ACHN (cell line): ENCODE results near the gene TAF1D.
A peak's percentile ranks its signal among the peaks of the same experiment; 100 is the strongest.
"Not testable (repeated sequence)": the region's sequence is repeated elsewhere in the genome, so short reads cannot be mapped to it uniquely, and the experiment has no call there.

ENCODE experiments used
- DNase-seq: peaks from one replicate; pipeline ENCODE4 v3.0.0-alpha.2; 2015
- in situ Hi-C: cut with HindIII; loops from 2 replicates; pipeline ENCODE4 v1.10.0; 2017; ENCODE audit warnings: low sequenced_read_pairs, low pct_ligation_motif_present, low pct_unique_long_range_greater_than_20kb

Gene TAF1D, protein sequence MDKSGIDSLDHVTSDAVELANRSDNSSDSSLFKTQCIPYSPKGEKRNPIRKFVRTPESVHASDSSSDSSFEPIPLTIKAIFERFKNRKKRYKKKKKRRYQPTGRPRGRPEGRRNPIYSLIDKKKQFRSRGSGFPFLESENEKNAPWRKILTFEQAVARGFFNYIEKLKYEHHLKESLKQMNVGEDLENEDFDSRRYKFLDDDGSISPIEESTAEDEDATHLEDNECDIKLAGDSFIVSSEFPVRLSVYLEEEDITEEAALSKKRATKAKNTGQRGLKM

DNA sequence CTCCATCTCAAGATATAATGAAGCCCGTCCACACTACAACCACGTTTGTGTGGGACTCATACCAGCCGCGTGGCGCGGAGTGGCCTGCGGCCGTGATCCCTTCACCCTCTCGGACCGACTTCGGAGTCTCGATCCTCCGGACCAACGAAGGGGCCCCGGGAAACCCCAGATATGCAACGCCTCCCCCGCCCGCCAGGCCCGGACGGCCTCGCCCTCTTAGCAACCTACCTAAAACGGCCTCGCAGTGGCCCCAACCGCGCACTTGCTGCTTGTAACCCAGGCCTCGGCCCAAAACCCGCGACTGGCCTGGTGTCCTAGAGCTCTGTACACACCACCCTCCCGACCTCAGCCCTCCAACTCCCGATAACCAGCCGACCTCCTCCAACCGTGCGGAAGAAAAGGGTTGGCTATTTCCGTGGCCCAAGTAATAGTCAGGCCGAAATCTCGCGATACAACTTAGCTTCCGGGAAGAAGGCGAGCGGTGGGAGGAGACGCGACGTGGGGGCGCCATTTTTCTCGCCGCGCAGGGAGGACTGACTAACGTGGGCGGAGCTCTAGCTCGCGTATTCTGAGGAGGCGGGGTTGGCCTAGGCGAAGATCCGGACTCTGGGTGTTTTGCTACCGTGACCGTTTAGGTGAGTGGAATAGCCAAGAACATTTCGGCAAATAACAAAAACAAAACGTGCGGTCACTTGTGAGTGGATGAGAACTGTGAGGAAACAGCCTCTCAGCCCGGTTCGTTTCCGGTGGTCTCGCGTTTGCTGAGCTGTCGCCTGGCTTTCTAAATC, at the start of gene TAF1D, which contains the start of gene C11orf54:
TAF1D (minus strand) TSS at position 402 of the 788 bp plus-strand sequence. CDS start 2,191 bp downstream, outside the sequence.
C11orf54 (plus strand) TSS at position 579 of the 788 bp plus-strand sequence. CDS start 5,722 bp downstream, outside the sequence.
- in situ Hi-C loops, result no loop called here

DNA sequence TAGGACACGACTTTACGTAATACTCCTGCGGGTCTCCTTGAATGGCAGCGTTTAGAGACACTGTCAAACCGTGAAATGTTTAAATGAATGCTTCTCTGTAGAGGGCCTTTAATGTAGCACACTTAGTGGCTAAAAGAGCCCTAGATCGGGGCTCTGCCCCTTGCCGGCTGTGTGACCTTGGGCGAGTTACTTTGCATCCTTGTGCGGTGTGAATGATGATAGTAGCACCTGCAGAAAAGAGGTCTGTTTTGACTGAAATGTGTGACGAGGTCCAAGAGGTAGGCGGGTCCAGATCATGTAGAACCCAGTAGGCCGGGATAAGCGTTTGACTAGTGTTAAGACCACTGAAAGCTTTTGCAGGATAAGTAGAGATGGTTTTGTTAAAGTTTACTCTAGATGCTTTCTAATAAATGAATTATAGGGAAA, 43.7 kb upstream of the TAF1D start:
- no peak for DNase-seq
- in situ Hi-C loops, result no loop called here

More for the DNA sequence above, at the start of gene TAF1D, which contains the start of gene C11orf54:
- peak; percentile 97 for DNase-seq

DNA sequence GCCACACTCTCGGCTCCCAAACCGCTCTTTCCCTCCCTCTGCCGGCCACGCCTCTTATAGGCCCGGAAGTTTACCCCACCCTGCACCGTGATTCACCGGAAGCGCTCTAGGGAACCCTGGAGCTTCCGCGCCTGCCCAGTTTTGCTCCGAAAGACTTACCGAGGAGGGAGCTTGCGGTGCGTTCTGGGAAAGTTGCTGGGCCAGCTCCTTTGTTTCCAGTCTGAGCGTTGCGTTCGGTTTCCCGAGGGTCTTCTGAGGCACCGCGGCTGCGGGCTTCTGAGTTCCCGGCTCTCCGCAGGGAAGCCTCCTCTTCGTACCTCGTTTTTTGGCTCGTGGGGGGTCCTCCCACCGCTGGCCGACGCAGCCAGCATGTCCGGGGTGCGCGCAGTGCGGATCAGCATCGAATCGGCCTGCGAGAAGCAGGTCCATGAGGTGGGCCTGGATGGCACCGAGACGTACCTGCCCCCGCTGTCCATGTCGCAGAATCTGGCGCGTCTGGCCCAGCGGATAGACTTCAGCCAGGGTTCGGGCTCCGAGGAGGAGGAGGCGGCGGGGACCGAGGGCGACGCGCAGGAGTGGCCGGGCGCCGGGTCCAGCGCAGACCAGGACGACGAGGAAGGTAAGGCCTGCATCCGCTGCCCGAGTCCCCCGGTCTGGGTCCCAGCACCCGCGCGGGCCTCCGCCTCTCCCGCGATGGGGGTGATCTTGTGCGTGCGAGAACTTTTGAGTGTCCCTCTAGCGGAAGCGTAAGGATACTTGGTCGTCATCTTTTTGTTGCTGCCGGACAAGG, 43.0 kb upstream of the TAF1D start, which contains the start of gene MED17:
MED17 (plus strand) TSS at position 138 of the 790 bp plus-strand sequence; CDS start at position 370, 232 bp downstream.
- DNase-seq, result peak; percentile 93
- in situ Hi-C loops, result no loop called here

DNA sequence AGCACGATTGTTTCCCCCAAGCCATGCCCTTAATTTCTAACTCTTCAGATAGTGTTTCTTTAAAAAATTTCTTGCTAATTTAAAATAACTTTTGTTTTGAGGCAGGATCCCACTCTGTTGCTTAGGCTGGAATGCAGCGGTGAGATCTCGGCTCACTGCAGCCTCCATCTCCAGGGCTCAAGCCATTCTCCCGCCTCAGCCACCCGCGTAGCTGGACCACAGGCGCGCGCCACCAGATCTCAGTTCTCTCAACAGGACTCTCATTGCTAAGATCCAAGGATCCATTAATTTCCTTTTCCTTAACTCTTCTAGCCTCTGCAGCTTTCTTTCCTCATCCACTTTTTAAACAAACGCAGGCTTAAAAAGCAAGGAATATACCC, 42.5 kb upstream of the TAF1D start:
- DNase-seq, result no peak
- in situ Hi-C loops, result no loop called here

DNA sequence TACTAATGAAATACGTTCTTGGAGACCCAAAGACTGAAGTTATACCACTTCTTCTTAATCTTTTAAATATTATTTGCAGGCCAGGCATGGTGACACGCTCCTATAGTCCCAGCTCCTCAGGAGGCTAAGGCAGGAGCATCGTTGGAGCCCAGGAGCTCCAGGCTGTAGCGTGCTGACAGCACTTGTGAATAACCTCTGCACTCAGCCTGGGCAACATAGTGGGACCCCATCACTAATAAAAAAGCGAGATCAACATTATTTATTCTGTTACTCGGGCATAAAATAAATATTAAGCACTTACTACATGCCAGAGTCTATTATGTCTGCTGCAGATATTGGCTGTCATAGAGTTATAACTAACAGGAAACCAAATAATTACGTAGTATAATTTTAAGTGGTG, 42.1 kb upstream of the TAF1D start:
- no peak for DNase-seq
- in situ Hi-C loops, result no loop called here

DNA sequence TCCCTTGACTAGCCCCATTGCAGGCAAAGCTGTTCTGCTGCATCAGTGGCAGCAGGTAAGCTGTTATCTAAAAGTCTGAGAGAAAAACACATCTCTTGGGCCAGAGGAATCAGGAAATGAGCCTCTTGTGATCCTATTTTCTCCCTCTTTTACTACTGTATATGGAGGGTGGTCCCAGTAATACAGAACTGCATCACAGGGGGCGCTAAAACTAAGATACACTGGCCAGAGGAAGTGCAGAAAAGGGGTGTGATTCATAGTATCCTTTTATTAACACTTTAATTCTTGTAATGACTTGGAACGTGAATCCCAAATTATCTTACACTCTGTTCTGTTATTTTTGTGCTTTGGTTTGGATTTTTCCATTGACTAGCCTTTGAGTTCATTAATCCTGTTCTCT, 34.0 kb upstream of the TAF1D start:
- peak; percentile 25 for DNase-seq

DNA sequence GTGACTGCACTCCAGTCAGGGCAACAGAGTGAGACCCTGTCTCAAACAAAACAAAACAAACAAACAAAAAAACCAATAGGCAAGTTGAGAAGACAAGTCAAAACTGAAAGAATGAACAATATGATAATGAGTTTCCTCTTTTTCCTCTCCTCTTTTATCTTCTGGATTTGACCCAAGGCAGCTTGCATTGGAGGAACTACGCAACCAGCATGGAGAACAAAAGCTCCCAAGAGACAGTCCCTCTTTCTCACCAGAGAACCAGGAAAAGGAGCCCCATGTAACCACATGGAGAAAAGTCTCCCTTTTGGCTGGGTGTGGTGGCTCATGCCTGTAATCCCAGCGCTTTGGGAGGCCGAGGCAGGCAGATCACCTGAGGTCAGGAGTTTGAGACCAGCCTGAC, 33.3 kb upstream of the TAF1D start:
- in situ Hi-C loops, DNase-seq: not testable (repeated sequence)

More for the DNA sequence above, 34.0 kb upstream of the TAF1D start:
- in situ Hi-C loops, result no loop called here

DNA sequence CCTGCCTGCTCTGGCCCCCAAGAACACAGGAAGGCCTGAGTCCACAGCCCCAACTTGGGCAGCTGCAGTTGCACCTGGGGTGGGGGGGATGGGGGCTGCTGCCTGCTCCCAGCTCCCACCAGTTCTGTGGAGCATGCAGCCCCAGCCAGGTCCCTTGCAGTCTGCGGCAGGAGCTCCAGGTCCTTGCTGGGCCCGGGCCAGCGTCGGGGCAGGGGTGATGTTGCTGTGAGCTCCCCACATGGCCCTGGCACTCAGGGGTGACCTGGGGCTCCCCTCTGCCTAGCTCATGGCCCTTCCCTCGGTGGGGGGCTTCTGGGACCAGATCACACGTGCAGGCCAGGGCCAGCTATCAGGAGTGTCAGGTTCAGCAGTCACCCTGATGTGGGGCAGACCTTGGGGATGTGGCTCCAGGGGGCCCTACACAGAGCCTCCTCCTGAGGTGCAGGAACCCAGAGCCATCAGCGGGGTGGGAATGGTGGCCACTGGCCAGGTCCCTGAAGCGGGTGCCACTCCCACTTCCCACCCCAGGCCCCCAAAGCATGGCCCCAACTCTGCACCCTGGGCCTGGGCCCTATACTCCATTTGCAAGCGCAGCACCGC, 32.4 kb upstream of the TAF1D start:
- no peak for DNase-seq
- in situ Hi-C loops, result no loop called here

DNA sequence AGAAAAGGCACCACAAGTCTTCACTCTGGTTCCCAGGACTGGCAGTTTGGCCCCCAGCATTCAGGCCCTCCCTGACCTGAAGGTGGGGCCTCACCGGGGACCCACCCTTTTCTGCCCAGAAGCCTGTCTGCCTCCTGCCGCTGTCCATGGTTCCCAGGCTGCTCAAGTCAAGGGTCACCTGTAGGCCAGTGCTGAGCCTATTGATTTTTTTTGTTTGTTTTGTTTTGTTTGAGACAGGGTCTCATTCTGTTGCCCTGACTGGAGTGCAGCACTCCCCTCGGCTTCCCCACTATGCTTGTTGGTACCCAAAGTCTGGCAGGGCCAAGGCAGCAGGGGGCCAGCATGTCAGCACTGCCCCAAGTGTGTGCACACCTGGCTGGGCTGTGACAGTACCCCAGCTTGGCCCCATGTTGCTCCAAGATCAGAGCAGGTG, 31.8 kb upstream of the TAF1D start:
- in situ Hi-C loops, result no loop called here
- no peak for DNase-seq

DNA sequence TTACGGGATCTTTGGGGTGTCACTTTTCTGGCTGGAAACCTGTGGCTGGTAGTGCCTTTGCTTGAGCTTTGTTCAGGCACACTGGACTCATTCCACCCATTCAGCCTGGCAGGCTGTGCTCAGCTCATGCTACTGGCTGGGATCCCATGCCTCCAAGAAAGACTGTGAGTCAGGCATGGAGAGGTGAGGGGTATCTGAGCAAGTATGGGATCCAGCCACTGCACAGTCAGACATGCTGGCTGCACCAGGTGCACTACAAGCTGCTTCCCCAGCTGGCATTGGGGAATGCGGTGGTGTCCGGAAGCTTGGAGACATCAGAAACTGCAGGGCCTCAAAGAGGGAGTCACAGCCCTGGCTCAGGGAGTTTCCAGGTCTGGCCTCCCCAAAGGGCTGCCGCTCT, 30.8 kb upstream of the TAF1D start:
- in situ Hi-C loops, result no loop called here
- no peak for DNase-seq

DNA sequence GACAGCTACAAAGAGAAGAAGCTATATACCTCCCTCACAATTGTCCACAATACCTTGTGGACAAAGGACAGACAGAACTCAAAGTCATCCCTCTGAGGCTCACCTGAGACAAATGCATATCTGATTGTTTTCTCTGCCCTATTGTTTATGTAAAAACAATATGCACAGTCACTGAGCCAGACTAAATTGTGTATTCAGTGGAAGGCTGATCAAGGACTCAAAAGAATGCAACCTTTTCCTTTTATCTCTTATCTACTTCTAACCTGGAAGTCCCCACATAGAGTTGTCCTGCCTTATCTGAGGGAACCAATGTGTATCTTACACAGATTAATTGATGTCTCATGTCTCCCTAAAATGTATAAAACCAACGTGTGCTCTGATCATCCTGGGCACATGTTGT, 28.9 kb upstream of the TAF1D start:
- DNase-seq, result no peak

DNA sequence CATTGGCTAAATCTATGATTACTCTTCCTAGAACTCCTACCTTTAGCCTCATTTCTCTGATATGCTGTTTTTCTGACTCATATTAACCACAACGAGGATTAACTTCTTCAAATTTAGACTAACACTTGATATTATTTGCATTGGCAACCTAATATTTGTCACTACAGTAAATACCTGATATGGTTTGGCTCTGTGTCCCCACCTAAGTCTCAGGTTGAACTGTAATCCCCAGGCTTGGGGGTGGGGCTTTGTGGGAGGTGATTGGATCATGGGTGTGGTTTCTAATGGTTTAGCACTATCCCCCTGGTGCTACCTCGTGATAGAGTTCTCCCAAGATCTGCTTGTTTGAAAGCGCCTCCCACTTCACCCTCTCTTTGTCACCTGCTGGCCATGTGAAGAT, 25.7 kb upstream of the TAF1D start:
- in situ Hi-C loops, result no loop called here
- no peak for DNase-seq

More for the DNA sequence above, 28.9 kb upstream of the TAF1D start:
- in situ Hi-C loops, result no loop called here

DNA sequence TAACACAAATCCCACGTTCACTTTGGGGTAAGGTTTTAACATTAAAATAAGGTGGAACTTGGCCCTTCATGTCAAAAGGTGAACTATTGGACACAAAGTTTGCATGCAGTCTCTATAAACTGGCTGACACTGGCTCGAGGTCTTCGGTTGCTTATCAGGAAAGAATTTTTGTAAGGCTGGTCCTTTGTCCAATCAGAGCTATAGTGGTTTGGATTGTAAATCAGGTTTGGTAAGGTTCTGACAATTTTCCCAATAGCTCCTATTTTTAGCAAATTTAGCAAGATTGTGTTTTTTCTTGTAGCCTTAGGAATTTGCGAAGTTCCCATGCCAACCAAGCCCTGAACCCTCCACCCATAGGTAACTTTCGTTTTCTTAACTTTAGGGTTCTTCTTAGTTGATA, 25.2 kb upstream of the TAF1D start:
- no peak for DNase-seq
- in situ Hi-C loops, result no loop called here

DNA sequence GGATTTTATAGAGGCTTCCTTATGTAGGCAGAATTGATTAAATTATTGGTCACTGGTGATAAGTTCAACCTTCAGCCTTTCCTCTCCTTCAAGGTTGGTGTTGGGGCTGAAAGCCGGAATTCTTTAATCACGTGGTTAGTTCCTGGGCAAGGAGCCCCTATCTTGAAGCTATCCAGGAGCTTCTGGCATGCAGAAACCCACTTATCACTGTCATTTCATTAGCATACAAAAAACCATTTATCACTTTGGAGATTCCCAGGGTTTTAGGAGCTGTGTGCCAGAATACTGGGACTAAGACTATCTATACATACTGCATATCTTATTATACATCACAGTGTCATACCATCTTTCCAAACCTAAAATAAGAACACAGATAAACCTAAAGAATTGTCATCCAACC, 24.3 kb upstream of the TAF1D start:
- in situ Hi-C loops, result no loop called here
- DNase-seq, result no peak

DNA sequence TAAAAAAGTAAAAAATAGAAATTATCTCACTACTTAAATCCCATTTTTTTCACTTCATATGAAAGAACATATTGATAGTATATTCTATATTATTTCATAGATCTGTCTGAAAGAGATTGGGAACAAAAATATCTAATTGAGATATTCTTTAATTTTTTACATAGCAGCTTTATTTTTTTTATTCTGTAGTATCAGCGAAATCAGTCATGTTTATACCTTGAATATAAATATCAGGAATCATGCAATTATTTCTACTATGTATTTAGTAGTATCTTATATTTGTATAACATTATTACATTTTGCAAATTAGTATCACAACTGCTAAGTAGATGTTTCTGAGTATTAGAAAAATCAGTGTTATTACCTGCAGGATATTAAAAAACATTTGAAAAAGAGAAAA, 20.6 kb upstream of the TAF1D start:
- in situ Hi-C loops, result no loop called here
- DNase-seq, result no peak

DNA sequence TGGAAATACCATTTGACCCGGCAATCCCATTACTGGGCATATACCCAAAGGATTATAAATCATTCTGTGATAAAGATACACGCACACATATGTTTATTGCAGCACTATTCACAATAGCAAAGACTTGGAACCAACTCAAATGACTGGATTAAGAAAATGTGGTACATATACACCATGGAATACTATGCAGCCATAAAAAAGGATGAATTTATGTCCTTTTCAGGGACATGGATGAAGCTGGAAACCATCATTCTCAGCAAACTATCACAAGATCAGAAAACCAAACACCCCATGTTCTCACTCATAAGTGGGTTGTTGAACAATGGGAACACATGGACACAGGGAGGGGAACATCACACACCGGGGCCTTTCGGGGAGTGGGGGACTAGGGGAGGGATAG, 17.8 kb upstream of the TAF1D start:
- DNase-seq, in situ Hi-C loops: not testable (repeated sequence)

DNA sequence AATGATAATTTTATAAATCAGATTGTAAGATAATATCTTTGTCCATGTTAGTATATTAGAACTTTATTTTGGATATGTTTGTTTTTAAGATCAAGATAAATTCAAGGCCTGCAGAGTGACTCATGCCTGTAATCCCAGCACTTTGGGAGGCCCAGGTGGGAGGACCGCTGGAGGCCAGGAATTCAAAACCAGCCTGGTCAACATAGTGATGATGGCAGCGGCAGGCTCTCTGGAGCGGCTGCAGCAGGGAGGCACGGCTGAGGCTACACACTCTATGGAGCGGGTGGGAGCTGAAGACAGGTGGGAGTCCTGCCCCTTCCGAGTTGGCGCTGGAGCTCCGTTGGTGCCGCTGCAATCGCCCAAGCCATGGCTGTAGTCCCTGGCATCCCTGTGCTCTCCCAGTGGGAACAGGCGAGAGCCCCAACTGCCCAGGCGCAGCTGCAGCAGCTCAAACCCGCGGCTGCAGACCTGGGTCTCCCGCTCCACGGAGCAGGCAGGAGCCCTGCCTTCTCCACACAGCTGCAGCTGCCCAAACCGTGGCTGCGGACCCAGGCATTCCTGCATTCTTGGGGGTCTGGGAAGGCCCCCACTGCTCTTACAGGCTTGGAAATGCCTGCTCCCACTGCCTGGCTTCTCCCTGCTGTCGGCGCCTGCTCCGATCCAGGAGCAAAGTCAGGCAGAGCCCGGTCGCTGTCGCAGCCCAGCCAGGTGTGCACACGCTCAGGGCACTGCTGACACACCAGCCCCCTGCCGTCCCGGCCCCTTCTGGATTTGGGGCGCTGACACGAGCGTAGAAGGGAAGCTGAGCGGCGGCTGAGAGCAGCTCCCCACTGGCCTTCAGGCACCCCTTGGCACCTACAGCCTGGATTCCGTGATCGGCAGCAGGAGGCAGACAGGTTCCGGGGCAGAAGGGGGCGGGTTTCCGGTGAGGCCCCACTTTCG, 16.9 kb upstream of the TAF1D start:
- no peak for DNase-seq
- in situ Hi-C loops, result no loop called here
